HUES48 (cell line): ENCODE measurements around the gene SLC44A5.
"Not testable (repeated sequence)": the region's sequence is repeated elsewhere in the genome, so short reads cannot be mapped to it uniquely, and the experiment has no call there.

Source experiments
- H3K27ac ChIP-seq: one replicate; pipeline ENCODE4 v1.7.0; 2013; ENCODE audit warnings: low read depth, low read length, inconsistent platforms
- H3K27me3 ChIP-seq: 2 replicates; pipeline ENCODE4 v1.6.1; 2013; ENCODE audit warnings: mild to moderate bottlenecking, low read length; ENCODE audit not compliant: control insufficient read depth, insufficient read depth
- H3K36me3 ChIP-seq: 2 replicates; pipeline ENCODE4 v1.6.1; 2013; ENCODE audit warnings: low read length; ENCODE audit not compliant: control insufficient read depth, insufficient read depth
- H3K4me1 ChIP-seq: 2 replicates; pipeline ENCODE4 v1.6.1; 2013; ENCODE audit warnings: mild to moderate bottlenecking, low read length; ENCODE audit not compliant: control insufficient read depth, insufficient read depth
- H3K4me3 ChIP-seq: 2 replicates; pipeline ENCODE4 v1.5.1; 2013; ENCODE audit warnings: mild to moderate bottlenecking, low read depth, low read length
- H3K9ac ChIP-seq: 2 replicates; pipeline ENCODE4 v1.6.1; 2013; ENCODE audit warnings: mild to moderate bottlenecking, low read depth, low read length, moderate library complexity
- H3K9me3 ChIP-seq: 2 replicates; pipeline ENCODE4 v1.6.1; 2013; ENCODE audit warnings: low read length; ENCODE audit not compliant: control insufficient read depth, insufficient read depth

SLC44A5 gene

DNA sequence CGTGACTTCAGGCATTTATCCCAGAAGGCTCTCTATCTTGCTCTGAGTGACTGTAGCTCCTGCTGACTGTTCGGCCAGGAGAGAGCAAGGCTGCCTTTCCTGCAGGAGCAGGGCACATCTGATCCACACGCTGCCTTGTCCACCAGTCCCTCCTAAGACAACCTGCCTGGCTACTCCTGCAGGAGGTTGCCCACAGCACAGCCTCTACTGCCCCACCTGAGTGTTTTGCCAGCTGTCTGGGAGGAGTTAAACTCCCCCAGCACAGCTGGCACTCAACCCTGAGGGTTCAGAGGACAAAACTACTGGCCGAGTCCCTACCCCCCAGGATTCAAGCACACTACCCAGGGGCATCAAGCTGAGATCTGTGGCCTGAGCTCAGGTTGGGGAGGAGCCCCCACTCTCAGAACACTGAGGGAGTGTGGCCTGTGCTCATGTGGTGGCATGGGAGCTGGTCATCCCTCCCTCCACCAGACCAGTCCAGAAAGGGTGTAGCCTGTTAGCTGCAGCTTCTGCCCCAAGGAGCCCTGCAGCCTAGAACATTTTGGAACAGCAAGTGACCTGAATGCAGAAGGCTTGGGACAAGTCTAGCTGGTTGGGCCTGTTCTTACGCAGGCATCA, 237.3 kb downstream of the SLC44A5 start:
- Histone ChIP-seq H3K27ac (no peak overlapping the region), H3K36me3 (no peaks in the 10 kb centered on the region), H3K27me3 (no peaks in the 10 kb centered on the region), H3K4me1 (peaks cover 7% of the 10 kb centered on the region; the same call in 1 of the 2 replicates), H3K4me3 (no peak overlapping the region), H3K9me3 (no peaks in the 10 kb centered on the region), H3K9ac (no peak overlapping the region)

GRCh38 chr1:75366595-75366994, 244.3 kb downstream of the SLC44A5 start:
- Histone ChIP-seq H3K27me3 (no peaks in the 10 kb centered on the region), H3K4me3 (no peak overlapping the region), H3K9ac (no peak overlapping the region), H3K27ac (no peak overlapping the region), H3K36me3 (no peaks in the 10 kb centered on the region), H3K4me1 (0 out of 2 replicates have a peak, but pooled peaks cover 4% of the 10 kb centered on the region), H3K9me3 (peaks cover 2% of the 10 kb centered on the region; the same call in 1 of the 2 replicates)

GRCh38 chr1:75361260-75361659, 249.7 kb downstream of the SLC44A5 start:
- Histone ChIP-seq H3K4me1 (no peaks in the 10 kb centered on the region), H3K9ac (no peak overlapping the region), H3K36me3 (no peaks in the 10 kb centered on the region), H3K27ac (no peak overlapping the region), H3K4me3 (no peak overlapping the region), H3K9me3 (no peaks in the 10 kb centered on the region), H3K27me3 (no peaks in the 10 kb centered on the region)

DNA sequence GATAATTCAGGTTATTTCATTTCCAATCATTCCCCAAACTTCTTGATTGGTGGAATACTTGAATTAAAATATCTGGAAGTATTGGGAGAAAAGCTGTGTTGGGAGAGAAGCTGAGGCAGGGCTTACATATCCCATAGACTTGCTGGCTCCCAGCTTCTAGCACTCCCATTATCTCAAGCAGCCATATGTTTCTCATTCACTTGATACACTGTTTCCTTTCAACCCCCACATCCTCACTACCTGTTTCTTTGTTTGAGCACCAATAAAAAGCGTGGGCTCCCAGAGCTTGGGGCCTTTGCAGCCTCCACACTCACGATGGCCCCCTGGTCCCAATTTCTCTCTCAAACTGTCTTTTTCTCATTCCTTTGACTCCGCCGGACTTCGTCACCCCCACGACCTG, 256.6 kb downstream of the SLC44A5 start:
- H3K4me3 ChIP-seq, H3K9me3 ChIP-seq, H3K36me3 ChIP-seq, H3K9ac ChIP-seq, H3K27ac ChIP-seq, H3K27me3 ChIP-seq, H3K4me1 ChIP-seq: not testable (repeated sequence)

DNA sequence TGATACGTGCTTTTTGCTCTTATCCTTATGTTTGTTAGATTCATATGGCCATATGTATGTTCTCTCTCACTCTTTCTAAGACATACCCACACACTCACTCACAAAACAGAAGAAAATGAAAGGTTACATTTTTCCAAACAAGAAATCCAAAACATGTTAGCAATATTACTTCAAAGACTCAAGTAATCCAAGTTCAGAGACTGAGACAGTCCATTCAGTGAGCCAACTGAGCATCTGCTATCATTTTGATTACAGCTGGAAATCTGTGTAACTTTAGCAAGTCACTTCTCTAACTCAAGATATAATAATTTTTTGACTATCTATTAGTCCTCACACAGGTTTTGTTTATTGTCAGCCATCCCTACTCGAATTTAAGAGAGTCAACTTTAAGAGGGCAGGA, 257.9 kb downstream of the SLC44A5 start:
- no peaks in the 10 kb centered on the region for H3K4me1 ChIP-seq
- no peaks in the 10 kb centered on the region for H3K36me3 ChIP-seq
- no peaks in the 10 kb centered on the region for H3K9me3 ChIP-seq
- no peak overlapping the region for H3K9ac ChIP-seq
- H3K27ac ChIP-seq: no peak overlapping the region
- no peak overlapping the region for H3K4me3 ChIP-seq
- H3K27me3 ChIP-seq: no peaks in the 10 kb centered on the region

DNA sequence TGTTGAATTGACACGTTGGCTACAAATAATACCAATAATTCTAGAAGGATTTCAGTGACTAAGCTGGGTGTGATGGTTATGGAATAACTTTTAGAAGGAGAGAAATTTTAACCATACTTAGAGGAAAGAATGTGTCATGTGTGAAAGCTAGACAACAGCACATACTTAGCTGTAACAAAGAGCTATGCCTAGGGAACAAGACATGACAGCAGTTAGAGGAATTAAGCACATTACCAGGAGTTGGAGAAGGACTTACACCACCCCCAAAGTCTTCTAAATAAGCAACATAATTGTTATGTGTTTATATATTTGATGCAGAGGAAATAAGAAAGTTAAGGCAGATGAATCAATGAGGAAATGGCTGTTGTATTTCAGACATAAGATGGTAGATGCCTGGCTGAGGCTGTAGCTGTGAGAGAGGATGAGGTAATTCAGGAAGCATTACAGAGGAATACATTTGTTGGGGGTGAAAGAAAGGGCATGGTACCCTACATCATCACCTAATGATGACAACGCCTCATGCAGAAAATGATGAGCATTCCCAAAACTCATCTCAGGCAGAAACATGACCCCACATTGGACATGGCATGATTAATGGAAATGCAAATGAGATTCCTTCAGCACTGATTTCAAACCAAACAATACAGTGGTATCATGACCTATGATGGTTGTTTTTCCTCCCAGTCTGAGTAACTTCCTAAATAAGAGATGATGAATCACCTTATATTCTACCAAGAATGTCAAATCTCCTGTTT, 265.2 kb downstream of the SLC44A5 start:
- H3K27me3 ChIP-seq: no peaks in the 10 kb centered on the region
- H3K9ac ChIP-seq: no peak overlapping the region
- H3K4me3 ChIP-seq: no peak overlapping the region
- H3K9me3 ChIP-seq: no peaks in the 10 kb centered on the region
- H3K27ac ChIP-seq: no peak overlapping the region
- H3K36me3 ChIP-seq: no peaks in the 10 kb centered on the region
- H3K4me1 ChIP-seq: peaks cover 14% of the 10 kb centered on the region

DNA sequence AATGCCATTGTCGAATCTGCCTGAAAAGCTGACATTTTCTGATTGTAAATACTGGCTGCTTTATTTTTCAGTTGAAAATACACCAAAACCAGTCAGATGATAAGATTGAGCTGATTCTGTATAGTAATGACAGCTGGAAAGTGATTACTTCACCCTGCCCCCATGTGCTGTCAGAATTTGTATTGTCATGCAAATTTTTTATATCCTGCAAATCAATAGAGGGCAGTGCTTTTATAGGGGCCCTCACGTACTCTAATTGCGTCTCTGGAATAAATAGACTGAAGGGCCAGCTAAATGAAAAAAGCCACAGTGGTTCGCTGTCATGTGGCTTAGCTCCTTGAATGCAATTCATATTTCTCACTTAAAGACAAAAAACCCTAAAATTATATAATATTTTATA, 268.1 kb downstream of the SLC44A5 start:
- H3K27ac ChIP-seq: no peak overlapping the region
- 0 out of 2 replicates have a peak overlapping the region, but pooled peaks have one; percentile 8 for H3K4me3 ChIP-seq
- H3K9me3 ChIP-seq: no peaks in the 10 kb centered on the region
- no peaks in the 10 kb centered on the region for H3K27me3 ChIP-seq
- no peak overlapping the region for H3K9ac ChIP-seq
- H3K4me1 ChIP-seq: peaks cover 19% of the 10 kb centered on the region
- H3K36me3 ChIP-seq: no peaks in the 10 kb centered on the region

DNA sequence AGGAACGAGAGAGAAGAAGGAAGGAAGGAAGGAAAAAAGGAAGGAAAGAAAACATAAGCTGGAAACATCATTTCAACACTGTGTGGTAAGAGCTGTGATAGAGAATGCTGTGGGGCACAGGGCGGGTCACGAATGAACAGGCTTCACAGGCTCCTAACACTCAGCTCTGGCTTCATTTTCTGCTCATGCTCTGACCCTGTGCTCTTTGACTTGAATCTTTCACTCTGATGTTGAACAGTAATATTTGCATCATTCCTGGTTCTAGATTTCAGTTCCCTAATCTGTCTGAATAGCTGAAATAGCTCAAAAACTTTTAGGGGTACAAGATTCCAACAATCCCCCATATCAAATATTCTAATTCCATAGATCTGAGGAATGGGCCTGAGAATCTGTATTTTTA, 269.4 kb downstream of the SLC44A5 start:
- Histone ChIP-seq H3K36me3 (no peaks in the 10 kb centered on the region), H3K27me3 (no peaks in the 10 kb centered on the region), H3K9ac (no peak overlapping the region), H3K27ac (no peak overlapping the region), H3K4me1 (peaks cover 19% of the 10 kb centered on the region), H3K9me3 (no peaks in the 10 kb centered on the region), H3K4me3 (no peak overlapping the region)

DNA sequence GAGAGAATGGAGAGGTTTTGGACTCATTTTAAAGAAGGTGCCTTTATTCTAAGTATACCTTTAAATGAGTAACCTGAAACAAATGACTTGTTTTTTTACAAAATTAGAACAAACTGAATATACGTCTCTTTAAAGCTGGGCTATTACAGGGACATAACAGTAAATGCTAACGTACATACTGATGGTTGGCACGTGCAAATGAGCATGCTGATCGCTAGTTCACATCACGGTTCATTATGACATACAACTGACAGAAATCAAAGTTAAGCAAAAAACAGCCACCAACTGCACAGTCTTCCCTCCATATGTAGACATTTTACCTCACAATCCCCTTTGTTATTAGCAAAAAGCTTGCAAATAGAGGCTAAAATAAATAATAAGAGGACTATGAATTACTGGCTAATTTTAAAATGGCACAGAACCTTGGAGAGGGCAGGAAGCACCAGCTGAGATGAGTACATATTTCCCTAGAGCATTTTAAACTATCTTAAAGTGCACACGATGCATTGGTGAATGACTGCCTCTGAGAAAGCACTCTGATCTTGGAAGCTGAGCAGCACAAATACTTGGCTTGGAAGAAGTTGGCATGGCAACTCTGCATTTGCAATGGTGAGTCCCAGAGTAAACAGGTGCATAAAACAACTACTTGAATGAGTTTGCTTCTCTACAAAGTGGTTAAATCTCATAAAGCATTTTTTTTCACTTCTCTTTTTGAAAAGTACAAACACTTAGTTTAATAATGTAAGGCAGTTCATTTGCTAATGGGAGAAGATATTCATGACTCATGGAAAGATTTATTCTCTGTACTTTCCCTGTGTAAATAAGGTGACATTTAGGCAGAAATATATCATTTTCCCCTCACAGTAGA, 272.1 kb downstream of the SLC44A5 start:
- Histone ChIP-seq H3K4me1 (peaks cover 19% of the 10 kb centered on the region), H3K27me3 (no peaks in the 10 kb centered on the region), H3K4me3 (no peak overlapping the region), H3K9me3 (no peaks in the 10 kb centered on the region), H3K27ac (no peak overlapping the region), H3K36me3 (no peaks in the 10 kb centered on the region), H3K9ac (no peak overlapping the region)

DNA sequence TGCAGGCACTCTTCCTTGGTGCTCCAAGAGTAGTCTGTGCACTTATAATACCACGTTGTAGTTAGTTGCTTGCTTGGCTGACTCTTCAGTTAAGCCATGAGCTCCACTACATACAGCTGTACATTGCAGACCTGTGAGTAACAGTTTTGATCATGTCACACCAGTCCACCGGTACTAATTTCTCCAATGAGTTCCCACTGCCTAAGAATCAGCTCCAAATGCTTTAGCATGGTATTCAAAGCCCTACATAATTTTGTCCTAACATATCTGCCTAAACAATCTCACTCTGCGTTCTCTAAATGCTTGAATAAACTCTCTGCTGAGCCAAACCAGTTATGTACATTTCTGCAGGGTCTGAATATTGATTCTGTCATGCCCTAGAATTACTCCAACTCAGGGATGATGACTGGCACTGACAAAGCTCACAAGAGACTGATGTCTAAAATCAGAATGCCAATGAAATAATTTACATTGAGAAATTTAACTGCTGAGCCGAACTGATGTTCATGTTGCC, 276.0 kb downstream of the SLC44A5 start:
- H3K9me3 ChIP-seq: no peaks in the 10 kb centered on the region
- no peak overlapping the region for H3K9ac ChIP-seq
- peaks cover 5% of the 10 kb centered on the region; the same call in 1 of the 2 replicates for H3K4me1 ChIP-seq
- no peaks in the 10 kb centered on the region for H3K36me3 ChIP-seq
- H3K27me3 ChIP-seq: no peaks in the 10 kb centered on the region
- no peak overlapping the region for H3K4me3 ChIP-seq
- no peak overlapping the region for H3K27ac ChIP-seq
